Measurements from ENCODE around the gene DNAH10.

The DNAH10 gene

DNA sequence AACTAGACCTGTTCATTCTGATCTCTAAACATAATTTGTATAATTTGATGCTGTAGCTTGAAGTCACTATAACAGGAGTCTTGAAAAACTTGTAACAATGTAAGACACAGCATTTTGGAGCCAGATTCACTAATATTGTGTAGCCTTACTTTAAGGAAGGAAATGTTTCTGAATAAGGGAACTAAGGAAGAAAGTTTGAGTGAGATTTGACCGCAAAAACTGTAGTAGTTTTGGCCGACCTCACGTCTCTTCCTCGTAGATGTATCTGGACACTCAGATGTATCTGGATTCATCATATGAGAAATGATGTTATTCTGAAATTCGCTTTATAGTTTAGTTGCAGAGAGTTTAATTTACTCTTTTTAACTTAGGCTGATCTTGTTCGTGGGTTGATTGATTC, 13.9 kb upstream of the DNAH10 start (continued):
- TF ChIP-seq KLF1 (tag by site-specific recombination; IDR thresholded peaks at IDR 0.05) (no peak), KLF9 (tag by site-specific recombination; IDR thresholded peaks at IDR 0.05; ENCODE audit: low read depth) (no peak), ZNF2 (tag by site-specific recombination; IDR thresholded peaks at IDR 0.05) (no peak), GLI4 (tag by site-specific recombination; IDR thresholded peaks at IDR 0.05) (no peak), ZNF777 (tag by site-specific recombination; IDR thresholded peaks at IDR 0.05; ENCODE audit: borderline replicate concordance) (no peak), SCRT2 (tag by site-specific recombination; IDR thresholded peaks at IDR 0.05) (no peak), ZNF133 (tag by site-specific recombination; IDR thresholded peaks at IDR 0.05) (no peak), ZNF529 (tag by site-specific recombination; IDR thresholded peaks at IDR 0.05; ENCODE audit: insufficient replicate concordance) (no peak)
- TF ChIP-seq, protein P1, sequence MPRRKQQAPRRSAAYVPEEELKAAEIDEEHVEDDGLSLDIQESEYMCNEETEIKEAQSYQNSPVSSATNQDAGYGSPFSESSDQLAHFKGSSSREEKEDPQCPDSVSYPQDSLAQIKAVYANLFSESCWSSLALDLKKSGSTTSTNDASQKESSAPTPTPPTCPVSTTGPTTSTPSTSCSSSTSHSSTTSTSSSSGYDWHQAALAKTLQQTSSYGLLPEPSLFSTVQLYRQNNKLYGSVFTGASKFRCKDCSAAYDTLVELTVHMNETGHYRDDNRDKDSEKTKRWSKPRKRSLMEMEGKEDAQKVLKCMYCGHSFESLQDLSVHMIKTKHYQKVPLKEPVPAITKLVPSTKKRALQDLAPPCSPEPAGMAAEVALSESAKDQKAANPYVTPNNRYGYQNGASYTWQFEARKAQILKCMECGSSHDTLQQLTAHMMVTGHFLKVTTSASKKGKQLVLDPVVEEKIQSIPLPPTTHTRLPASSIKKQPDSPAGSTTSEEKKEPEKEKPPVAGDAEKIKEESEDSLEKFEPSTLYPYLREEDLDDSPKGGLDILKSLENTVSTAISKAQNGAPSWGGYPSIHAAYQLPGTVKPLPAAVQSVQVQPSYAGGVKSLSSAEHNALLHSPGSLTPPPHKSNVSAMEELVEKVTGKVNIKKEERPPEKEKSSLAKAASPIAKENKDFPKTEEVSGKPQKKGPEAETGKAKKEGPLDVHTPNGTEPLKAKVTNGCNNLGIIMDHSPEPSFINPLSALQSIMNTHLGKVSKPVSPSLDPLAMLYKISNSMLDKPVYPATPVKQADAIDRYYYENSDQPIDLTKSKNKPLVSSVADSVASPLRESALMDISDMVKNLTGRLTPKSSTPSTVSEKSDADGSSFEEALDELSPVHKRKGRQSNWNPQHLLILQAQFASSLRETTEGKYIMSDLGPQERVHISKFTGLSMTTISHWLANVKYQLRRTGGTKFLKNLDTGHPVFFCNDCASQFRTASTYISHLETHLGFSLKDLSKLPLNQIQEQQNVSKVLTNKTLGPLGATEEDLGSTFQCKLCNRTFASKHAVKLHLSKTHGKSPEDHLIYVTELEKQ (tag by site-specific recombination; IDR thresholded peaks at IDR 0.05; ENCODE audit: borderline replicate concordance): no peak
- TF ChIP-seq, protein P2, sequence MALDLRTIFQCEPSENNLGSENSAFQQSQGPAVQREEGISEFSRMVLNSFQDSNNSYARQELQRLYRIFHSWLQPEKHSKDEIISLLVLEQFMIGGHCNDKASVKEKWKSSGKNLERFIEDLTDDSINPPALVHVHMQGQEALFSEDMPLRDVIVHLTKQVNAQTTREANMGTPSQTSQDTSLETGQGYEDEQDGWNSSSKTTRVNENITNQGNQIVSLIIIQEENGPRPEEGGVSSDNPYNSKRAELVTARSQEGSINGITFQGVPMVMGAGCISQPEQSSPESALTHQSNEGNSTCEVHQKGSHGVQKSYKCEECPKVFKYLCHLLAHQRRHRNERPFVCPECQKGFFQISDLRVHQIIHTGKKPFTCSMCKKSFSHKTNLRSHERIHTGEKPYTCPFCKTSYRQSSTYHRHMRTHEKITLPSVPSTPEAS (tag by site-specific recombination; IDR thresholded peaks at IDR 0.05): no peak

DNA sequence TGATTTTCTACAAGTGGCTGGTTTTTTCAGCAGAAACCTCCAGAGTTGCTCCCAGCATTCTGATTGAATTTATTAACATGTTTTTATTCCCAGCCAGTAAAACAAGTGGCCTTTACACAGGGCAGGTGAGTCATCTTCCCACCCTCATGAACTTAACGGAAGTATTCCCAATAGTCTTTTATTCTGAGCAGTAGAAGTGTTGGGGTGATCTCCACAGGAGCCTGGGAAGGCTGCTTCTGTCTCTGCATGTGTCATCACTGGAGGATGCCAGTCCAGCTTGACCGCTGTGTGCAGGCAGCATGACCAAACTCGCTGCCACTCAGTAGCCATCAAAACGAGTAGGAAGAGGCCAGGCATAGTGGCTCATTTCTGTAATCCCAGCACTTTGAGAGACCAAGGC, 13.4 kb upstream of the DNAH10 start:
- Histone ChIP-seq H3K27ac (ENCODE audit: extremely low read depth, low read depth, low read length) (no peak overlapping the region), H3K4me3 (ENCODE audit: low read depth, low read length) (no peak overlapping the region), H3K4me1 (ENCODE audit: control insufficient read depth, insufficient read depth, low read length) (no peaks in the 10 kb centered on the region), H3K9me3 (ENCODE audit: control insufficient read depth, insufficient read depth, low read depth, low read length) (no peaks in the 10 kb centered on the region), H3K36me3 (ENCODE audit: control insufficient read depth in 2 of 2, insufficient read depth in 1 of 2, low read length in 2 of 2) (peaks cover 37 to 74% of the 10 kb centered on the region in 2 experiments)
- ChIA-PET CTCF (interaction anchor here (0.7 kb wide), 1 partner anchor 258 kb away, joined by 3 read pairs; no protein-coding TSS in a partner anchor), POLR2A (no interaction called here)
- TF ChIP-seq ZSCAN16 (tag by site-specific recombination; IDR thresholded peaks at IDR 0.05) (no peak), ZNF704 (tag by site-specific recombination; IDR thresholded peaks at IDR 0.05) (no peak), SP3 (tag by site-specific recombination; IDR thresholded peaks at IDR 0.05) (no peak), ZNF302 (tag by site-specific recombination; IDR thresholded peaks at IDR 0.05; ENCODE audit: low read depth) (no peak), ZNF175 (tag by site-specific recombination; IDR thresholded peaks at IDR 0.05) (no peak), OVOL3 (tag by site-specific recombination; IDR thresholded peaks at IDR 0.05) (no peak)
- TF ChIP-seq, protein P3, sequence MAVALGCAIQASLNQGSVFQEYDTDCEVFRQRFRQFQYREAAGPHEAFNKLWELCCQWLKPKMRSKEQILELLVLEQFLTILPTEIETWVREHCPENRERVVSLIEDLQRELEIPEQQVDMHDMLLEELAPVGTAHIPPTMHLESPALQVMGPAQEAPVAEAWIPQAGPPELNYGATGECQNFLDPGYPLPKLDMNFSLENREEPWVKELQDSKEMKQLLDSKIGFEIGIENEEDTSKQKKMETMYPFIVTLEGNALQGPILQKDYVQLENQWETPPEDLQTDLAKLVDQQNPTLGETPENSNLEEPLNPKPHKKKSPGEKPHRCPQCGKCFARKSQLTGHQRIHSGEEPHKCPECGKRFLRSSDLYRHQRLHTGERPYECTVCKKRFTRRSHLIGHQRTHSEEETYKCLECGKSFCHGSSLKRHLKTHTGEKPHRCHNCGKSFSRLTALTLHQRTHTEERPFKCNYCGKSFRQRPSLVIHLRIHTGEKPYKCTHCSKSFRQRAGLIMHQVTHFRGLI (tag by site-specific recombination; IDR thresholded peaks at IDR 0.05): no peak

DNA sequence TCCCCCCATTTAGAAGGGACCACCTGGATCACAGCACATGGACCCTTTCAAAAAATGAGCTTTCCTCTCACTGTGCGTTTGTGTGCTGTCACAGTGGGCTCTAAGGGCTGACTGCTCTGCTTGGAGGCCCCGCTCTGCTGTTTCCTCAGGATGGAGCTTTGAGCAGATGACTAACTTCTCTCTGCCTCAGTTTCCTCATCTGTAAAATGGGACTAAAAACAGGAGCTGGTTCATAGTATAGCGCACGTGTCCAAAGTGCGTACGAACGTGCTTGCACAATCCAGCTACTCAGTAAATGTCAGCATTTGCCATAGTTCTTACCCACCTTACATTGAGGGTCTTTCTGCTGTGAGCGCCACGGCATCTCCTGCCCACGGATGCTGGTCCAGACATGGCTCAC, 12.7 kb upstream of the DNAH10 start:
- Histone ChIP-seq H3K4me3 (ENCODE audit: low read depth, low read length) (no peak overlapping the region), H3K27ac (ENCODE audit: extremely low read depth, low read depth, low read length) (no peak overlapping the region), H3K9me3 (ENCODE audit: control insufficient read depth, insufficient read depth, low read depth, low read length) (no peaks in the 10 kb centered on the region), H3K36me3 (ENCODE audit: control insufficient read depth in 2 of 2, insufficient read depth in 1 of 2, low read length in 2 of 2) (peaks cover 35 to 74% of the 10 kb centered on the region in 2 experiments), H3K4me1 (ENCODE audit: control insufficient read depth, insufficient read depth, low read length) (no peaks in the 10 kb centered on the region)
- ChIA-PET POLR2A (no interaction called here), CTCF (interaction anchor here (0.5 to 0.6 kb wide), 2 partner anchors 89 to 1100 kb away, joined by 3 to 4 read pairs; no protein-coding TSS in a partner anchor)
- TF ChIP-seq MYNN (tag by site-specific recombination; IDR thresholded peaks at IDR 0.05; ENCODE audit: borderline replicate concordance): no peak
- TF ChIP-seq ZNF324 (tag by site-specific recombination; IDR thresholded peaks at IDR 0.05): no peak
- no peak for TF ChIP-seq ZNF701 (tag by site-specific recombination; IDR thresholded peaks at IDR 0.05)
- no peak for TF ChIP-seq ZNF488 (tag by site-specific recombination; IDR thresholded peaks at IDR 0.05)
- TF ChIP-seq ZNF239 (tag by site-specific recombination; IDR thresholded peaks at IDR 0.05): no peak
- TF ChIP-seq ZNF654 (tag by site-specific recombination; IDR thresholded peaks at IDR 0.05; ENCODE audit: low read depth): no peak
- no peak for TF ChIP-seq ZNF48 (tag by site-specific recombination; IDR thresholded peaks at IDR 0.05)
- TF ChIP-seq, protein P4, sequence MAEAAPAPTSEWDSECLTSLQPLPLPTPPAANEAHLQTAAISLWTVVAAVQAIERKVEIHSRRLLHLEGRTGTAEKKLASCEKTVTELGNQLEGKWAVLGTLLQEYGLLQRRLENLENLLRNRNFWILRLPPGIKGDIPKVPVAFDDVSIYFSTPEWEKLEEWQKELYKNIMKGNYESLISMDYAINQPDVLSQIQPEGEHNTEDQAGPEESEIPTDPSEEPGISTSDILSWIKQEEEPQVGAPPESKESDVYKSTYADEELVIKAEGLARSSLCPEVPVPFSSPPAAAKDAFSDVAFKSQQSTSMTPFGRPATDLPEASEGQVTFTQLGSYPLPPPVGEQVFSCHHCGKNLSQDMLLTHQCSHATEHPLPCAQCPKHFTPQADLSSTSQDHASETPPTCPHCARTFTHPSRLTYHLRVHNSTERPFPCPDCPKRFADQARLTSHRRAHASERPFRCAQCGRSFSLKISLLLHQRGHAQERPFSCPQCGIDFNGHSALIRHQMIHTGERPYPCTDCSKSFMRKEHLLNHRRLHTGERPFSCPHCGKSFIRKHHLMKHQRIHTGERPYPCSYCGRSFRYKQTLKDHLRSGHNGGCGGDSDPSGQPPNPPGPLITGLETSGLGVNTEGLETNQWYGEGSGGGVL (tag by site-specific recombination; IDR thresholded peaks at IDR 0.05): no peak
